Loucy (cell line): ENCODE results near the gene RECQL5.

Source experiments
- H2AFZ ChIP-seq: fragments of 200-600 bp; sonication (generic); 2 replicates; pipeline ENCODE4 v1.6.0; 2016; ENCODE audit warnings: antibody characterized with exemption, mild to moderate bottlenecking, low read length, moderate library complexity
- H3F3A ChIP-seq: fragments of 200-600 bp; 2 replicates; pipeline ENCODE4 v1.6.0; 2016; ENCODE audit warnings: antibody characterized with exemption, low read depth, mild to moderate bottlenecking
- H3K27me3 ChIP-seq: fragments of 200-600 bp; sonication (generic); 2 replicates; pipeline ENCODE4 v1.6.1; 2014; ENCODE audit warnings: low read length, mild to moderate bottlenecking; ENCODE audit not compliant: insufficient read depth, poor library complexity, severe bottlenecking
- H3K36me3 ChIP-seq: fragments of 200-600 bp; sonication (generic); 2 replicates; pipeline ENCODE4 v1.6.1; 2016; ENCODE audit warnings: low read length; ENCODE audit not compliant: insufficient read depth
- H3K4me1 ChIP-seq: fragments of 200-600 bp; sonication (generic); 2 replicates; pipeline ENCODE4 v1.5.1; 2014; ENCODE audit warnings: low read length, mild to moderate bottlenecking; ENCODE audit not compliant: insufficient read depth, poor library complexity, severe bottlenecking
- H3K4me2 ChIP-seq: fragments of 200-600 bp; sonication (generic); 2 replicates; pipeline ENCODE4 v1.6.0; 2014; ENCODE audit warnings: antibody characterized with exemption, low read length, low read depth, mild to moderate bottlenecking; ENCODE audit not compliant: poor library complexity, severe bottlenecking
- H3K4me3 ChIP-seq: fragments of 200-600 bp; sonication (generic); 2 replicates; pipeline ENCODE4 v1.5.1; 2014; ENCODE audit warnings: low read length, mild to moderate bottlenecking, mixed read lengths; ENCODE audit not compliant: poor library complexity, severe bottlenecking
- H3K79me2 ChIP-seq: fragments of 200-600 bp; sonication (generic); 2 replicates; pipeline ENCODE4 v1.6.1; 2014; ENCODE audit warnings: low read length; ENCODE audit not compliant: insufficient read depth
- H3K9ac ChIP-seq: fragments of 200-600 bp; sonication (generic); 2 replicates; pipeline ENCODE4 v1.6.0; 2014; ENCODE audit warnings: mild to moderate bottlenecking, low read depth, low read length, moderate library complexity; ENCODE audit not compliant: poor library complexity, severe bottlenecking
- H3K9me2 ChIP-seq: fragments of 200-600 bp; sonication (generic); replicated peaks from 2 replicates; pipeline ENCODE4 v1.6.1; 2016; ENCODE audit warnings: low read depth, low read length, mixed read lengths
- H3K9me3 ChIP-seq: fragments of 200-600 bp; sonication (generic); 2 replicates; pipeline ENCODE4 v1.6.1; 2014; ENCODE audit warnings: mild to moderate bottlenecking, antibody characterized with exemption, low read length, low read depth; ENCODE audit not compliant: insufficient read depth
- H4K20me1 ChIP-seq: fragments of 200-600 bp; sonication (generic); 2 replicates; pipeline ENCODE4 v1.6.0; 2014; ENCODE audit warnings: antibody characterized with exemption, low read length, mild to moderate bottlenecking; ENCODE audit not compliant: insufficient read depth, poor library complexity, severe bottlenecking
- EZH2phosphoT487 ChIP-seq: fragments of 200-600 bp; IDR thresholded peaks from 2 replicates; pipeline ENCODE4 v1.6.1; 2018; ENCODE audit warnings: antibody characterized with exemption, mild to moderate bottlenecking, moderate library complexity, borderline replicate concordance
- TF ChIP-seq, protein P1 (sequence below): fragments of 200-600 bp; sonication (generic); conservative IDR thresholded peaks from 2 replicates; pipeline ENCODE4 v1.5.1; 2014; ENCODE audit warnings: mild to moderate bottlenecking, antibody characterized with exemption, low read length

The RECQL5 gene

GRCh38 chr17:75615301-75615700, 51.7 kb downstream of the RECQL5 start:
- Histone ChIP-seq H3K4me3 (no peak overlapping the region), H3K36me3 (no peaks in the 10 kb centered on the region), H3K9me2 (no peaks in the 10 kb centered on the region), H3K79me2 (no peaks in the 10 kb centered on the region), H3K4me1 (peaks cover 7% of the 10 kb centered on the region), H4K20me1 (no peaks in the 10 kb centered on the region), H3F3A (no peaks in the 10 kb centered on the region), H3K9ac (no peak overlapping the region), H2AFZ (no peak overlapping the region), H3K9me3 (no peaks in the 10 kb centered on the region), H3K4me2 (no peak overlapping the region), H3K27me3 (no peaks in the 10 kb centered on the region)
- TF ChIP-seq EZH2phosphoT487, result no peak
- TF ChIP-seq, protein P1, sequence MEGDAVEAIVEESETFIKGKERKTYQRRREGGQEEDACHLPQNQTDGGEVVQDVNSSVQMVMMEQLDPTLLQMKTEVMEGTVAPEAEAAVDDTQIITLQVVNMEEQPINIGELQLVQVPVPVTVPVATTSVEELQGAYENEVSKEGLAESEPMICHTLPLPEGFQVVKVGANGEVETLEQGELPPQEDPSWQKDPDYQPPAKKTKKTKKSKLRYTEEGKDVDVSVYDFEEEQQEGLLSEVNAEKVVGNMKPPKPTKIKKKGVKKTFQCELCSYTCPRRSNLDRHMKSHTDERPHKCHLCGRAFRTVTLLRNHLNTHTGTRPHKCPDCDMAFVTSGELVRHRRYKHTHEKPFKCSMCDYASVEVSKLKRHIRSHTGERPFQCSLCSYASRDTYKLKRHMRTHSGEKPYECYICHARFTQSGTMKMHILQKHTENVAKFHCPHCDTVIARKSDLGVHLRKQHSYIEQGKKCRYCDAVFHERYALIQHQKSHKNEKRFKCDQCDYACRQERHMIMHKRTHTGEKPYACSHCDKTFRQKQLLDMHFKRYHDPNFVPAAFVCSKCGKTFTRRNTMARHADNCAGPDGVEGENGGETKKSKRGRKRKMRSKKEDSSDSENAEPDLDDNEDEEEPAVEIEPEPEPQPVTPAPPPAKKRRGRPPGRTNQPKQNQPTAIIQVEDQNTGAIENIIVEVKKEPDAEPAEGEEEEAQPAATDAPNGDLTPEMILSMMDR, result no peak

DNA sequence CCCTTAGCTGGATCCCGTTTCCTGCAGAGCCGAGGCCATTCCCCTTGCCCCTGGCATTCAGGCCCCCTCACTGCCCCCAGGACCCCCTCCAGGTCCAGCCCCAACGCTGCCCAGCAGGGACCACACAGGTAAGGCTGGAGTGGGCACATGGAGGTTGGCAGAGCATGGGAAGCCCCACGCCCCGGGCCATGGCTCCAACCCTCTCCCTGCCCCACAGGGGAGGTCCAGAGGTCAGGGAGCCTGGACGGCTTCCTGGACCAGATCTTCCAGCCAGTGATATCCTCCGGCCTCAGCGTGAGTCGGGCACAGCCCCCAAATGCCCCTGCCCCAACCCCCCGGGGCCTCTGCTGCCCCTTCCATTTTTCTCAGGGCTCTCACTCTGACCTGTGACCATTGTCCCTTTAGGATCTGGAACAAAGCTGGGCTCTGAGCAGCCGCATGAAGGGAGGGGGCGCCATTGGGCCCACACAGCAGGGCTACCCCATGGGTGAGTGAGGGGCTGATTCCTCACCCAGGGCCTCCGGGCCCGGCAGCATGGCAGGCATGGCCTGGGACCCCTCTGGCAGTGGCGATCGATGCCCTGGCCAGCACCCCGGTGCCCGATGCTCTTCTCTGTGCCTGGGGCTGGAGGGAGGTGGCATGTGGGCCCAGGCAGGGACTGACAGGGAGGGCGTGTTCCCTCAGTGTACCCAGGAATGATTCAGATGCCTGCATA, 52.2 kb downstream of the RECQL5 start:
- H3K9me3 ChIP-seq, result no peaks in the 10 kb centered on the region
- no peak overlapping the region for H3K4me2 ChIP-seq
- H3F3A ChIP-seq, result no peaks in the 10 kb centered on the region
- H3K9me2 ChIP-seq, result no peaks in the 10 kb centered on the region
- H2AFZ ChIP-seq, result no peak overlapping the region
- TF ChIP-seq, protein P1, result no peak
- TF ChIP-seq EZH2phosphoT487, result no peak
- peaks cover 7% of the 10 kb centered on the region for H3K4me1 ChIP-seq
- no peak overlapping the region for H3K9ac ChIP-seq
- no peaks in the 10 kb centered on the region for H3K79me2 ChIP-seq
- H3K4me3 ChIP-seq, result no peak overlapping the region
- H3K36me3 ChIP-seq, result no peaks in the 10 kb centered on the region
- no peaks in the 10 kb centered on the region for H3K27me3 ChIP-seq
- no peaks in the 10 kb centered on the region for H4K20me1 ChIP-seq

- no peak overlapping the region for H3K9ac ChIP-seq
- no peaks in the 10 kb centered on the region for H3K36me3 ChIP-seq
- H3K79me2 ChIP-seq, result no peaks in the 10 kb centered on the region
- no peak overlapping the region for H3K4me3 ChIP-seq
- H4K20me1 ChIP-seq, result no peaks in the 10 kb centered on the region
- no peak for TF ChIP-seq EZH2phosphoT487
- TF ChIP-seq, protein P1, result no peak; the same call in 1 of the 2 replicates
- H3K9me2 ChIP-seq, result no peaks in the 10 kb centered on the region
- no peaks in the 10 kb centered on the region for H3K27me3 ChIP-seq
- no peaks in the 10 kb centered on the region for H3F3A ChIP-seq
- no peak overlapping the region for H2AFZ ChIP-seq
- no peak overlapping the region for H3K4me2 ChIP-seq
- no peaks in the 10 kb centered on the region for H3K9me3 ChIP-seq
- peaks cover 7% of the 10 kb centered on the region for H3K4me1 ChIP-seq
Measured at GRCh38 chr17:75614006-75614405, 52.9 kb downstream of the RECQL5 start.
